SK-N-SH (cell line): Measurements from ENCODE around the gene SIM2. TPM values are rescaled to one million over a fixed set of nuclear protein-coding genes. Genes with fewer than 3 reads are reported as not detected.

Source experiments
- CTCF ChIA-PET: fragments of 300-600, 350-600 bp; formaldehyde crosslinking; extraction: SDS; loops from one replicate; lab custom pipeline; 2021; lab: Yijun Ruan, JAX
- POLR2A ChIA-PET: fragments of 350-600 bp; sonication (Branson Sonifier 250); formaldehyde crosslinking; extraction: SDS; loops from one replicate; lab custom pipeline; 2020; ENCODE audit warnings: antibody characterized with exemption, inconsistent platforms; lab: Yijun Ruan, JAX
- DNase-seq: peaks from one replicate; pipeline ENCODE4 v3.0.0; 2012
- H2AFZ ChIP-seq: fragments of 200-600 bp; sonication (generic); 2 replicates; pipeline ENCODE4 v1.8.1; 2016; ENCODE audit warnings: antibody characterized with exemption, mild to moderate bottlenecking, low read depth
- H3F3A ChIP-seq: fragments of 200-600 bp; sonication (generic); replicated peaks from 2 replicates; pipeline ENCODE3; 2016; ENCODE audit warnings: antibody characterized with exemption, mild to moderate bottlenecking; ENCODE audit not compliant: insufficient read depth
- H3K27ac ChIP-seq, 2 experiments: fragments of 200-500 bp in 1 of 2; fragments of 200-600 bp in 1 of 2; sonication (Bioruptor generic) in 1 of 2; sonication (generic), shearing (Covaris generic) in 1 of 2; 2 replicates each; pipeline versions ENCODE4 v1.5.1 to v1.6.1; 2014 to 2016; ENCODE audit warnings: low read depth in 2 of 2, inconsistent platforms in 1 of 2, low read length in 1 of 2, mild to moderate bottlenecking in 1 of 2, mixed read lengths in 1 of 2
- H3K27me3 ChIP-seq: fragments of 200-600 bp; sonication (generic), shearing (Covaris generic); 2 replicates; pipeline ENCODE4 v1.6.1; 2016; ENCODE audit warnings: mixed run types; ENCODE audit not compliant: insufficient read depth
- H3K36me3 ChIP-seq, 2 experiments: fragments of 200-500 bp in 1 of 2; fragments of 200-600 bp in 1 of 2; sonication (Bioruptor generic) in 1 of 2; sonication (generic) in 1 of 2; replicated peaks in 1 of 2; 2 replicates each; pipeline versions ENCODE3 to v1.5.1; 2014 to 2016; ENCODE audit warnings: low read length in 1 of 2, mild to moderate bottlenecking in 1 of 2; ENCODE audit not compliant: insufficient read depth in 2 of 2, control insufficient read depth in 1 of 2
- H3K4me1 ChIP-seq, 2 experiments: fragments of 200-500 bp in 1 of 2; fragments of 200-600 bp in 1 of 2; sonication (Bioruptor generic) in 1 of 2; sonication (generic), shearing (Covaris generic) in 1 of 2; 2 replicates each; pipeline versions ENCODE4 v1.5.1 to v1.6.1; 2014 to 2016; ENCODE audit warnings: low read depth in 1 of 2, low read length in 1 of 2, mixed run types in 1 of 2; ENCODE audit not compliant: insufficient read depth in 2 of 2, control insufficient read depth in 1 of 2
- H3K4me2 ChIP-seq: fragments of 200-600 bp; sonication (generic), shearing (Covaris generic); 2 replicates; pipeline ENCODE4 v1.6.1; 2017; ENCODE audit warnings: mixed run types
- H3K4me3 ChIP-seq, 2 experiments: fragments of 200-500 bp in 1 of 2; fragments of 200-600 bp in 1 of 2; sonication (Bioruptor generic) in 1 of 2; sonication (generic), shearing (Covaris generic) in 1 of 2; 2 replicates each; pipeline versions ENCODE4 v1.5.1 to v1.8.1; 2014 to 2016; ENCODE audit warnings: low read depth in 2 of 2, inconsistent platforms in 1 of 2, low read length in 1 of 2, mild to moderate bottlenecking in 1 of 2, mixed read lengths in 1 of 2, moderate library complexity in 1 of 2
- H3K79me2 ChIP-seq: fragments of 200-600 bp; sonication (generic); 2 replicates; pipeline ENCODE4 v1.8.1; 2017; ENCODE audit warnings: mild to moderate bottlenecking; ENCODE audit not compliant: insufficient read depth
- H3K9ac ChIP-seq: fragments of 200-600 bp; sonication (generic); 2 replicates; pipeline ENCODE4 v1.6.1; 2017; ENCODE audit warnings: mixed run types
- H3K9me2 ChIP-seq: fragments of 200-600 bp; sonication (generic); 2 replicates; pipeline ENCODE4 v1.6.1; 2017; ENCODE audit warnings: mixed run types
- H3K9me3 ChIP-seq: fragments of 200-600 bp; sonication (generic); 2 replicates; pipeline ENCODE4 v1.6.1; 2017; ENCODE audit warnings: mixed run types, mild to moderate bottlenecking, moderate library complexity
- H4K20me1 ChIP-seq: fragments of 200-600 bp; sonication (generic); 2 replicates; pipeline ENCODE4 v1.6.1; 2017; ENCODE audit warnings: mild to moderate bottlenecking, mixed run types; ENCODE audit not compliant: insufficient read depth
- CHD2 ChIP-seq: fragments of 150-350 bp; IDR thresholded peaks from 2 replicates; pipeline ENCODE4 v1.6.1; 2018; ENCODE audit warnings: low read length; ENCODE audit not compliant: partially characterized antibody
- CTCF ChIP-seq: fragments of 200-600 bp; sonication (generic); IDR thresholded peaks from 2 replicates; pipeline ENCODE4 v1.6.1; 2017; ENCODE audit warnings: antibody characterized with exemption, mild to moderate bottlenecking, moderate library complexity
- EP300 ChIP-seq, 2 experiments: IDR thresholded peaks; 2 replicates each; pipeline versions ENCODE4 v1.4.0 to v1.6.1; 2012; ENCODE audit warnings: borderline replicate concordance in 1 of 2, low read depth in 1 of 2, low read length in 1 of 2
- FOSL2 ChIP-seq: IDR thresholded peaks from 2 replicates; pipeline ENCODE4 v1.4.0; 2012; ENCODE audit warnings: low read depth, mild to moderate bottlenecking, moderate library complexity, borderline replicate concordance
- FOXJ3 ChIP-seq: sonication (generic); formaldehyde crosslinking; IDR thresholded peaks from 2 replicates; pipeline ENCODE4 v1.5.1; 2020; ENCODE audit warnings: mild to moderate bottlenecking, missing genetic modification reagents
- GATA2 ChIP-seq: sonication (generic); formaldehyde crosslinking; IDR thresholded peaks from 2 replicates; pipeline ENCODE4 v1.5.0; 2020; ENCODE audit warnings: mild to moderate bottlenecking, missing genetic modification reagents
- JUND ChIP-seq: IDR thresholded peaks from 2 replicates; pipeline ENCODE4 v1.4.0; 2012
- MEF2A ChIP-seq: IDR thresholded peaks from 2 replicates; pipeline ENCODE4 v1.4.0; 2012; ENCODE audit warnings: low read depth, borderline replicate concordance
- MXI1 ChIP-seq: IDR thresholded peaks from 2 replicates; pipeline ENCODE4 v1.6.1; 2012; ENCODE audit warnings: mild to moderate bottlenecking, low read depth, low read length, improper control_type of control experiment
- NRF1 ChIP-seq: IDR thresholded peaks from 2 replicates; pipeline ENCODE4 v1.6.1; 2012; ENCODE audit warnings: low read depth, mild to moderate bottlenecking, low read length
- PBX3 ChIP-seq: IDR thresholded peaks from 2 replicates; pipeline ENCODE4; 2012
- POLR2AphosphoS5 ChIP-seq: IDR thresholded peaks from 2 replicates; pipeline ENCODE4 v1.6.1; 2012; ENCODE audit warnings: low read depth, low read length
- RAD21 ChIP-seq: IDR thresholded peaks from 2 replicates; pipeline ENCODE4 v1.6.1; 2012; ENCODE audit warnings: mild to moderate bottlenecking, low read length
- RCOR1 ChIP-seq: fragments of 150-350 bp; IDR thresholded peaks from 2 replicates; pipeline ENCODE4 v1.6.1; 2017; ENCODE audit warnings: antibody characterized with exemption, low read length
- RFX5 ChIP-seq: IDR thresholded peaks from 2 replicates; pipeline ENCODE4 v1.6.1; 2012; ENCODE audit warnings: mild to moderate bottlenecking, improper control_type of control experiment, low read length
- RXRA ChIP-seq: IDR thresholded peaks from 2 replicates; pipeline ENCODE4 v1.4.0; 2012; ENCODE audit warnings: low read depth, mild to moderate bottlenecking, borderline replicate concordance
- SIN3A ChIP-seq: IDR thresholded peaks from 2 replicates; pipeline ENCODE4 v1.6.1; 2012; ENCODE audit warnings: low read depth, mild to moderate bottlenecking, low read length, moderate library complexity, borderline replicate concordance
- TAF1 ChIP-seq: IDR thresholded peaks from 2 replicates; pipeline ENCODE4 v1.6.1; 2012; ENCODE audit warnings: low read depth, mild to moderate bottlenecking, low read length, moderate library complexity, borderline replicate concordance
- TEAD4 ChIP-seq: IDR thresholded peaks from 2 replicates; pipeline ENCODE4 v1.4.0; 2012; ENCODE audit warnings: mild to moderate bottlenecking, borderline replicate concordance; ENCODE audit not compliant: insufficient read depth
- USF1 ChIP-seq: IDR thresholded peaks from 2 replicates; pipeline ENCODE4 v1.4.0; 2012; ENCODE audit warnings: low read depth, borderline replicate concordance
- YY1 ChIP-seq: IDR thresholded peaks from 2 replicates; pipeline ENCODE4 v1.4.0; 2012; ENCODE audit warnings: low read depth, mild to moderate bottlenecking
- WGBS: methylation state at CpG from one replicate; pipeline ENCODE4 v1.1.6; 2017; ENCODE audit warnings: low lambda C conversion rate; 5-methylcytosine and 5-hydroxymethylcytosine counted together
- polyA plus RNA-seq, 3 experiments: library from polyadenylated mRNA; depleted of rRNA; stranded (reverse); fragments of >200 nt; gene quantifications; 2 replicates each; pipeline ENCODE4 v1.2.3, GENCODE V29; 2012

SIM2 gene
- polyA plus RNA-seq, 1 of the 3 experiments (the other 2 are of a cell fraction): not detected

- no peak for DNase-seq
- TF ChIP-seq TAF1 (no peak), RAD21 (no peak), POLR2AphosphoS5 (no peak), PBX3 (no peak), JUND (no peak), TEAD4 (no peak), SIN3A (no peak), RXRA (no peak), FOSL2 (no peak), MEF2A (no peak)
- no peaks in the 10 kb centered on the region for H4K20me1 ChIP-seq
- H3K79me2 ChIP-seq: no peaks in the 10 kb centered on the region
- H3K27ac ChIP-seq: no peak overlapping the region
- H3K27me3 ChIP-seq: peaks cover 65% of the 10 kb centered on the region
- H3K4me2 ChIP-seq: no peak overlapping the region
- H3K9me3 ChIP-seq: no peaks in the 10 kb centered on the region
- H3K4me3 ChIP-seq: no peak overlapping the region
- H3K9ac ChIP-seq: no peak overlapping the region
- no peaks in the 10 kb centered on the region for H3K36me3 ChIP-seq
- H3K4me1 ChIP-seq: no peaks in the 10 kb centered on the region
- ChIA-PET POLR2A (no interaction called here), CTCF (no interaction called here)
- no peaks in the 10 kb centered on the region for H3K9me2 ChIP-seq
- no peaks in the 10 kb centered on the region for H3F3A ChIP-seq
- whole genome bisulfite sequencing: 12% methylated on average over 6 of the region's 6 CpGs
- no peak overlapping the region for H2AFZ ChIP-seq
Measured at GRCh38 chr21:36676039-36676950, 22.6 kb upstream of the SIM2 start.

- Histone ChIP-seq H3K4me3 (no peak overlapping the region), H3K27me3 (peaks cover 56% of the 10 kb centered on the region), H3K4me2 (no peak overlapping the region), H3K36me3 (no peaks in the 10 kb centered on the region), H3F3A (no peaks in the 10 kb centered on the region), H2AFZ (no peak overlapping the region), H3K9ac (no peak overlapping the region), H4K20me1 (no peaks in the 10 kb centered on the region), H3K79me2 (no peaks in the 10 kb centered on the region), H3K27ac (no peak overlapping the region), H3K4me1 (no peaks in the 10 kb centered on the region), H3K9me2 (no peaks in the 10 kb centered on the region), H3K9me3 (no peaks in the 10 kb centered on the region)
- CTCF ChIA-PET: interaction anchor here (0.6 kb wide), 1 partner anchor 547 kb away, joined by 3 read pairs; no protein-coding TSS in a partner anchor
- DNase-seq: no peak
- WGBS: 11% methylated on average over 2 of the region's 2 CpGs
- POLR2A ChIA-PET: no interaction called here
- TF ChIP-seq NRF1 (no peak), FOXJ3 (CRISPR knock-in tag) (no peak), CTCF (no peak), POLR2AphosphoS5 (no peak), GATA2 (CRISPR knock-in tag) (no peak), SIN3A (no peak), MEF2A (no peak), MXI1 (no peak), TAF1 (no peak), FOSL2 (no peak), RFX5 (no peak), CHD2 (no peak), YY1 (no peak), EP300 (IDR thresholded peaks at IDR 0.05; ENCODE audit: borderline replicate concordance in 1 of 2, low read depth in 1 of 2, low read length in 1 of 2) (no peak), USF1 (no peak), RCOR1 (no peak)
Measured at GRCh38 chr21:36677443-36677842, 21.5 kb upstream of the SIM2 start.
